GM12878 (cell line): ENCODE results near the gene FOXP4. TPM values are rescaled to one million over a fixed set of nuclear protein-coding genes. Genes with fewer than 3 reads are reported as not detected.

Experiments used
- ATAC-seq: fragments of 200-7000 bp; cut with Tn5 transposase; 3 replicates; pipeline ENCODE4 v1.9.1; 2020; ENCODE audit warnings: mild to moderate bottlenecking, moderate library complexity
- BruUV-seq: library from RNA; stranded (reverse); fragments of 400-500 nt; replicated peaks from 2 replicates; lab custom pipeline; 2021; lab: Mats Ljungman, UMichigan
- CTCF ChIA-PET: fragments of 300-600 bp; sonication (Branson Sonifier 250); formaldehyde crosslinking; extraction: SDS; loops from one replicate; lab custom pipeline; 2021; ENCODE audit warnings: inconsistent platforms; lab: Yijun Ruan, JAX
- POLR2A ChIA-PET: fragments of 350-600 bp; formaldehyde crosslinking; extraction: SDS; loops from one replicate; lab custom pipeline; 2021; ENCODE audit warnings: inconsistent platforms; lab: Charles Lee
- RAD21 ChIA-PET: fragments of 300-600 bp; sonication (Branson Sonifier 250); formaldehyde crosslinking; loops from one replicate; lab custom pipeline; 2023; ENCODE audit warnings: antibody characterized with exemption; ENCODE audit not compliant: unreplicated experiment; lab: Charles Lee
- SMC1A ChIA-PET: fragments of 300-600 bp; sonication (Branson Sonifier 250); formaldehyde crosslinking; loops from one replicate; lab custom pipeline; 2023; ENCODE audit not compliant: unreplicated experiment, uncharacterized antibody; lab: Charles Lee
- DNase-seq: peaks from one replicate; pipeline ENCODE4 v3.0.0-alpha.2; 2011; ENCODE audit warnings: low read depth, low spot score
- FAIRE-seq: peaks from 3 replicates; lab custom pipeline; 2011; peaks lifted over from hg19 to GRCh38; lab: Jason Lieb, UNC
- H2AFZ ChIP-seq: 2 replicates; pipeline ENCODE4 v1.6.0; 2011; ENCODE audit warnings: low read depth, low read length, control low read depth; ENCODE audit not compliant: control insufficient read depth
- H3K27ac ChIP-seq: 2 replicates; pipeline ENCODE4 v1.5.1; 2011; ENCODE audit warnings: control low read depth; ENCODE audit not compliant: control insufficient read depth, insufficient read depth
- H3K27me3 ChIP-seq, 2 experiments: replicated peaks in 1 of 2; 2 replicates each; pipeline versions ENCODE4 v1.6.0 to v1.6.1; 2011; ENCODE audit warnings: low read length in 1 of 2; ENCODE audit not compliant: control insufficient read depth in 2 of 2, insufficient read depth in 2 of 2
- H3K36me3 ChIP-seq, 2 experiments: 2 replicates each; pipeline ENCODE4 v1.5.1; 2011; ENCODE audit warnings: low read length in 1 of 2; ENCODE audit not compliant: control insufficient read depth in 2 of 2, insufficient read depth in 2 of 2
- H3K4me1 ChIP-seq: 2 replicates; pipeline ENCODE4 v1.6.1; 2011; ENCODE audit warnings: mild to moderate bottlenecking, low read length, moderate library complexity, mixed read lengths; ENCODE audit not compliant: control insufficient read depth, insufficient read depth
- H3K4me2 ChIP-seq: 2 replicates; pipeline ENCODE4 v1.6.0; 2011; ENCODE audit warnings: control low read depth; ENCODE audit not compliant: control insufficient read depth, insufficient read depth
- H3K4me3 ChIP-seq: fragments of 200-600 bp; sonication (generic); 2 replicates; pipeline ENCODE4 v1.5.1; 2016
- H3K79me2 ChIP-seq: 2 replicates; pipeline ENCODE4 v1.6.0; 2011; ENCODE audit warnings: low read length; ENCODE audit not compliant: control insufficient read depth, insufficient read depth
- H3K9ac ChIP-seq: 2 replicates; pipeline ENCODE4 v1.8.0; 2011; ENCODE audit warnings: low read length, control low read depth, mixed read lengths; ENCODE audit not compliant: control insufficient read depth, insufficient read depth
- H3K9me3 ChIP-seq: replicated peaks from 3 replicates; pipeline ENCODE4 v1.5.1; 2011; ENCODE audit warnings: mild to moderate bottlenecking, low read length; ENCODE audit not compliant: control insufficient read depth, insufficient read depth
- H4K20me1 ChIP-seq: 2 replicates; pipeline ENCODE4 v1.6.0; 2011; ENCODE audit not compliant: control insufficient read depth, insufficient read depth
- BMI1 ChIP-seq: fragments of 450-650 bp; IDR thresholded peaks from 2 replicates; pipeline ENCODE4 v1.6.1; 2016; ENCODE audit warnings: mild to moderate bottlenecking, moderate library complexity, borderline replicate concordance
- CHD1 ChIP-seq: IDR thresholded peaks from 2 replicates; pipeline ENCODE4 v1.6.1; 2012; ENCODE audit warnings: low read depth, low read length, improper control_type of control experiment
- EED ChIP-seq: sonication (generic); IDR thresholded peaks from 2 replicates; pipeline ENCODE4 v1.6.1; 2016; ENCODE audit warnings: antibody characterized with exemption, low read depth
- HSF1 ChIP-seq: fragments of 150-350 bp; IDR thresholded peaks from 2 replicates; pipeline ENCODE4 v1.6.1; 2014; ENCODE audit warnings: mild to moderate bottlenecking, low read depth, low read length
- KDM1A ChIP-seq: fragments of 200-600 bp; sonication (generic); IDR thresholded peaks from 2 replicates; pipeline ENCODE4 v1.6.1; 2016; ENCODE audit warnings: borderline replicate concordance
- KLF5 ChIP-seq: fragments of 450-650 bp; IDR thresholded peaks from 2 replicates; pipeline ENCODE4 v1.6.1; 2014; ENCODE audit warnings: mild to moderate bottlenecking; ENCODE audit not compliant: partially characterized antibody
- MEF2A ChIP-seq: IDR thresholded peaks from 2 replicates; pipeline ENCODE4 v1.6.1; 2011; ENCODE audit warnings: low read depth, mild to moderate bottlenecking, low read length, moderate library complexity; ENCODE audit not compliant: insufficient read depth
- POLR2A ChIP-seq: IDR thresholded peaks from 2 replicates; pipeline ENCODE4 v1.6.1; 2011; ENCODE audit warnings: low read depth, mild to moderate bottlenecking, low read length
- SMAD1 ChIP-seq: fragments of 450-650 bp; IDR thresholded peaks from 2 replicates; pipeline ENCODE4 v1.6.1; 2018; ENCODE audit warnings: mild to moderate bottlenecking, low read depth; ENCODE audit not compliant: partially characterized antibody
- SREBF1 ChIP-seq: IDR thresholded peaks from 2 replicates; pipeline ENCODE4 v1.6.1; 2012; ENCODE audit warnings: mild to moderate bottlenecking, low read length
- SREBF2 ChIP-seq: IDR thresholded peaks from 2 replicates; pipeline ENCODE4 v1.6.1; 2012; ENCODE audit warnings: mild to moderate bottlenecking, low read length
- STAT1 ChIP-seq: fragments of 450-650 bp; conservative IDR thresholded peaks from 2 replicates; pipeline ENCODE4 v1.6.1; 2014; ENCODE audit warnings: antibody characterized with exemption, mild to moderate bottlenecking
- STAT3 ChIP-seq: IDR thresholded peaks from 2 replicates; pipeline ENCODE4 v1.6.1; 2011; ENCODE audit warnings: low read depth, low read length, improper control_type of control experiment
- TCF3 ChIP-seq: IDR thresholded peaks from 2 replicates; pipeline ENCODE4 v1.6.1; 2012; ENCODE audit warnings: low read depth, mild to moderate bottlenecking, low read length, borderline replicate concordance; ENCODE audit not compliant: insufficient read depth
- USF1 ChIP-seq: IDR thresholded peaks from 2 replicates; pipeline ENCODE4 v1.6.1; 2011; ENCODE audit warnings: borderline replicate concordance, low read depth, mild to moderate bottlenecking, moderate library complexity, mixed read lengths, low read length; ENCODE audit not compliant: insufficient read depth; ENCODE audit errors: extremely low read length
- ZBTB4 ChIP-seq: fragments of 450-650 bp; formaldehyde crosslinking; IDR thresholded peaks from 2 replicates; pipeline ENCODE4 v1.4.0; 2022; ENCODE audit warnings: mild to moderate bottlenecking, moderate library complexity
- ZZZ3 ChIP-seq: IDR thresholded peaks from 2 replicates; pipeline ENCODE4 v1.6.1; 2011; ENCODE audit warnings: low read depth; ENCODE audit not compliant: control insufficient read depth, insufficient read length
- WGBS: methylation state at CpG from one replicate; pipeline ENCODE4 v1.1.6; 2016; ENCODE audit warnings: low lambda C conversion rate; ENCODE audit not compliant: insufficient replicate concordance, insufficient coverage; ENCODE audit errors: missing lambda C conversion rate; 5-methylcytosine and 5-hydroxymethylcytosine counted together
- in situ Hi-C: fragments of 300-500 bp; cut with MboI; formaldehyde crosslinking; loops from 9 replicates; pipeline ENCODE4 v1.14.3; 2018; ENCODE audit warnings: mixed read lengths
- intact Hi-C: fragments of 100-400 bp; cut with micrococcal nuclease; formaldehyde crosslinking; loops from one replicate; pipeline ENCODE4 v1.14.2; 2022; ENCODE audit not compliant: unreplicated experiment
- polyA plus RNA-seq, 11 experiments: library from polyadenylated mRNA; depleted of rRNA in 4 of 11; unstranded in 6 of 11; stranded (reverse) in 5 of 11; fragments of >200 nt; fragmentation: Nextera tagmentation in 4 of 11; fragmentation: Illumina TruSeq in 1 of 11; extraction: Ambion mirVana in 4 of 11; extraction: Trizol in 1 of 11; gene quantifications; 1 replicate in 1 of 11; 2 replicates in 10 of 11; pipeline versions ENCODE4 v1.2.1 to v1.2.3, GENCODE V29; 2011 to 2016; ENCODE audit warnings: inconsistent platforms in 2 of 11, missing spikeins in 2 of 11, low read depth in 1 of 11
- total RNA-seq, 4 experiments: library from RNA; depleted of rRNA in 3 of 4; stranded (reverse); fragments of >200 nt in 3 of 4; fragmentation: Illumina TruSeq in 1 of 4; extraction: Trizol in 1 of 4; gene quantifications; 2 replicates each; pipeline versions ENCODE4 v1.2.1 to v1.2.3, GENCODE V29; 2013 to 2021

The FOXP4 gene
- total and polyA plus RNA-seq, 10 of the 15 experiments (the other 5 are each of a cell fraction or from before 2014, with no cell fraction given): 0.31 to 46.1 (median 2.3) TPM

- Histone ChIP-seq H3K9ac (no peak overlapping the region), H3K9me3 (no peaks in the 10 kb centered on the region), H3K4me2 (no peak overlapping the region), H4K20me1 (no peaks in the 10 kb centered on the region), H3K4me1 (no peaks in the 10 kb centered on the region), H3K27me3 (no peaks in the 10 kb centered on the region; a peak in 1 of 4 replicates), H3K27ac (no peak overlapping the region), H3K79me2 (no peaks in the 10 kb centered on the region), H2AFZ (no peak overlapping the region), H3K4me3 (no peak overlapping the region), H3K36me3 (no peaks in the 10 kb centered on the region)
- ATAC-seq (no peak), FAIRE-seq (no peak), DNase-seq (no peak)
- SMC1A ChIA-PET: interaction anchor here (1.2 to 2.7 kb wide), 2 partner anchors 9 to 13 kb away, joined by 6 to 13 read pairs; no protein-coding TSS in a partner anchor
- POLR2A ChIA-PET: interaction anchor here (1.0 kb wide), 1 partner anchor 8 kb away, joined by 3 read pairs; no protein-coding TSS in a partner anchor
- in situ Hi-C loops: no loop called here
- no TSS peak for BruUV-seq
- WGBS: 52% methylated on average over 7 of the region's 7 CpGs
- intact Hi-C loops: no loop called here
- RAD21 ChIA-PET: interaction anchor here (1.5 kb wide), 1 partner anchor 13 kb away, joined by 4 read pairs; no protein-coding TSS in a partner anchor
- TF ChIP-seq ZBTB4 (CRISPR knock-in tag) (no peak), STAT1 (no peak), USF1 (no peak), POLR2A (no peak), SREBF1 (no peak), BMI1 (no peak), HSF1 (no peak), TCF3 (no peak), STAT3 (no peak), MEF2A (no peak), SMAD1 (no peak), SREBF2 (no peak), KDM1A (no peak), KLF5 (no peak), EED (no peak), CHD1 (no peak), ZZZ3 (no peak)
- CTCF ChIA-PET: no interaction called here
Observed at GRCh38 chr6:41518118-41518517, 28.1 kb upstream of the FOXP4 start.
